Measurements from ENCODE around the gene TSNAX.
"Not testable (repeated sequence)": the region's sequence is repeated elsewhere in the genome, so short reads cannot be mapped to it uniquely, and the experiment has no call there.

The TSNAX gene

DNA sequence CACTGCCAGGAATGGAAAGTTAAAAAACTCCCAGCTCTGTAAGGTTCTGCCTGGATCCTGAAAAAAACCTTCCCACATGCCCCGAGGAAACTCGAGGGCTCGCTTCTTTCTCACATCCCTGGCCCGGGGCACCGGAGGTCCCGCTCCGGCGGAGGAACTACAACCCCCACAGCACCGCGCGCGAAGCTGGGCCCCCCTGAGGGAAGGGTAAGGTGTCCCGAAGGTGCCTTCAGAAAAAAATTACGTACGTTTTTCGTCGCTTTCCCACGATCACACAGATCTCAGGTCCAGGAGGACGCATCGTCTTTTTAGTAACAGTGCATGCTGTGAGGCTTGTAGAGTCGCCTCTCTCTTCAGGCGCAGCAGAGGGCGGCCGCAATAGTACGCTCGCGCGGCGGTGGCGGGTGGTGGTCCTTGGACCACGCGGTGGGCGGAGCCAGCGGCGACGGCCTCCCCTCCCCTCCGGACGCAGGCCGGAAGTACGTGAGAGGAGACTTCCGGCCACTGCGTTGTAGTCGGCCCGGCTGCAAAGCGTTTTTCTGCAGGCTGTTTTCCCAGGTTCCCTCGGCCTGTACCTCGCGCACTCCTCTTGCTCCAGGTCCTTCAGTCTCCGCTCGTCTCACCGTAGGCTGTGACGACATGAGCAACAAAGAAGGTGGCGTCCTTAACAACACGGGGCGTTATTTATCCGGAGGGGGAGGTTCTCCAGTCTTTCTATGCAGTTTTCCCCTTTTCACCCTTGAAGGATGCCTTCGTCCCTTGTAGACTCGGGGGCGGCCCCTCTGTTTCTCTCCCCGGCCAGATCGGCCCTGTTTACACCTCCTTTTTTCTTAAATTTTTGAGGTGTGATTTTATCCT is at the start of gene TSNAX:
TSS of gene TSNAX (plus strand) at position 498 of the 858 bp plus-strand sequence. CDS start at position 640, 142 bp downstream.
- DNase-seq, result peak; percentile 86 to 87

- no peak for DNase-seq
Measured at GRCh38 chr1:231478811-231479210, 49.7 kb upstream of the TSNAX start.

- DNase-seq, result no peak
Measured at GRCh38 chr1:231480008-231480407, 48.5 kb upstream of the TSNAX start.

DNA sequence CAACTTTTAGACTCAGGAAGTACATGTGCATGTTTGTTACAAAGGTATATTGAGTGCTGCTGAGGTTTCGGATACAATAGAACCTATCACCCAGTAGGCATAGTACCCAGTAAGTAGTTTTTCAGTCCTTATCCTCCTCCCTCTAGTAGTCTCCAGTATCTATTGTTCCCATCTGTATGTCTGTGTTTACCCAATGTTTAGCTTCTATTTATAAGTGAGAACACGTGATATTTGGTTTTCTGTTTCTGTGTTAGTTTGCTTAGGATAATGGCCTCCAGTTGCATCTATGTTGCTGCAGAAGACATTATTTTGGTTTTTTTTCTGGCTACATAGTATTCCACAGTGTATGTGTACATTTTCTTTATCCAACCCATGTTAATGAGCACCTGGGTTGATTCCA is 47.2 kb upstream of the TSNAX start:
- DNase-seq, result no peak

- DNase-seq, result no peak
Measured at GRCh38 chr1:231485029-231485784, 43.3 kb upstream of the TSNAX start.

- DNase-seq, result no peak
Measured at GRCh38 chr1:231487019-231487418, 41.5 kb upstream of the TSNAX start.

- DNase-seq, result no peak
Measured at GRCh38 chr1:231487910-231488309, 40.6 kb upstream of the TSNAX start.

GRCh38 chr1:231493421-231494185 is 34.9 kb upstream of the TSNAX start:
- no peak for DNase-seq

- DNase-seq, result no peak
Measured at GRCh38 chr1:231494439-231495110, 33.9 kb upstream of the TSNAX start.

DNA sequence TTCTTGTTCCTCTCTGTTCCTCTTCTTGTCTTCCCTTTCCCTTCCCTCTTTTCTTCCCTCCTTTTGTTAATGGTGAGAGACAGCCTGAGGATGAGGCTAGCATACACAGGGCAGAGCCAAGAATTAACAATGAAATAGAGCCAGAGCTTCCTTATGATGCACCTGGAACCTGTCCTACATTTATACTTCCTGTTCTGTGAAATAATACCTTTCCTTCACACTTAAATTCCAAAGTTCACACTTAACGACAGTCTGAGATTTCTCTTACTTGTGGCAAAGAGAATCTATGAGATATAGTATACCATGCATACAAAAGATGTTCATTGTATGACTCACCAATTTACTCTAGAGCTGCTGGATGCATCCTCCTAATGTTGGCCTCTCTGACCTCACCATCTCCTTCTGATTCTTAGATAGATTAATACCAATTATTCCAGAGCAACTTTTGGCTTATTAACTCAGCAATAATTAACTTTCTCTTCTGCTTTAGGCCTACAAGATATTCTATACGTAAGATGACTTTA is 30.8 kb upstream of the TSNAX start:
- no peak for DNase-seq

GRCh38 chr1:231499148-231499763 is 29.2 kb upstream of the TSNAX start:
- no peak for DNase-seq

DNA sequence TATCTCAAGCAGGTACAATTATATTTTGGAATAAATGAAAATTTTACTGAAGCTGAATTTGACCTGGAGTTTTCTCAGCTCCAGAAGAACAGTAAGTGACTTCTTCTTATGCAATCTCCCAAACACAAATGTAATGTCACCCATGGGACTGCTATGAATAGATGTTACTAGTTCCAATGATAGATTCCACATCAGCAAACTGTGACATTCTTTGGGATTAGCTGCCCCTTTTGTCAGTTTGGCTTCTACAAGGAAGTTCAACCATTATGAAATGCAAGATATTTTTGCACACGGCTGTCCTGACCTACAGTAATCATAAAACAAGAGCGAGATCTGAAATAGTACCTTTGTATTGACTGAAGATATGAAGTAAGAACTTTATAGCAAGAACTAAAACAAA is 27.8 kb upstream of the TSNAX start:
- DNase-seq, result no peak

- not testable (repeated sequence) for DNase-seq
Measured at GRCh38 chr1:231503168-231503567, 25.3 kb upstream of the TSNAX start.

- no peak for DNase-seq
Measured at GRCh38 chr1:231507476-231508355, 20.8 kb upstream of the TSNAX start.

DNA sequence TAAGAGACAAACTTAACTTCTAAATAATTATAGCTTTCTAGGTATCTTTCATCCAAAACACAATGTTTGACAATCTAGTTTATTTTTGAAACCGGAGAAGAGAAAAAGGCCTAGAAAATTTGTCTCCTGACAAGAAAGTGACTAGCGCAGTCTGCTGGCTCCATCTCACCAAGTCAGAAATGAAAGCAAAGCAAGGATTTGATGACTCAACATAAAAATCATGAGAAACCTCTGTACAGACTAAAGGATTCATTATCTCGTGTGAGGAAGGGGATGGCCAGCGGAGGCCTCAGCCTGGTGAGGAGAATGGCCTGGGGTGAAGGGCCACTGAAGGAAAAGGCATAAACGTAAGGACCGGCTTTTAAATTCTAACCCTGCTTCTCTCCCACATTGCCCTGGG is 20.0 kb upstream of the TSNAX start:
- no peak for DNase-seq

- DNase-seq, result no peak
Measured at GRCh38 chr1:231508941-231509340, 19.5 kb upstream of the TSNAX start.

GRCh38 chr1:231512147-231512698 is 16.2 kb upstream of the TSNAX start:
- no peak for DNase-seq

GRCh38 chr1:231515748-231516147 is 12.7 kb upstream of the TSNAX start:
- DNase-seq, result no peak

GRCh38 chr1:231517076-231517475 is 11.4 kb upstream of the TSNAX start:
- no peak for DNase-seq

DNA sequence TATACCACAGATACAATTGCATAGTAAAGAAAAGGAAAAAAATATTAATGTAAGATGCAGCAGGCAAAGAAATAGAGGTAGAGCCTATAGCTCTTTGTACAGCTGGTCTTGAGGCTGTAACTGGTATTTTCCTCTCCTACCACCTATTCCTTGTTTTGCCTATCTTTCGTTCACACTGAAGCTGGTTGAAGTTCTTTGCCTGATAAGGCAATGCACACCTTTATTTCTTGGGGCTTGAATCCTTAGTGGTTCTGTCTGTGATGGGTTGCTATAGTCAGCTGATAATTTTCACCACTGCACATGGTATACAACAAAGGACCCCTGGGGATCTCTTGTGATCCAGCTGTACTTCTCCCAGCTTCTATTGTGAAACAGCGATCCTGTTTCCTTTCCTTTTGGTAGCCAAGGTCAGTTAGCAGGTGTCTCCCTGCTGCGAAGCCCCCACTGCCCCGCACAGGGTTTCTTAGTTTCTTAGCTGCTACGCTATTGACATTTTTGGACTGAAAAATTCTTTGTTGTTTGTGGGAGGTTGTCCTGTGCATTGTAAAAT is 9.9 kb upstream of the TSNAX start:
- DNase-seq, result no peak

All from stimulated activated CD4-positive, alpha-beta T cell treated with anti-CD3 and anti-CD28 coated beads, Interleukin-4, amount 100 ng/mL, for 4 hours (primary cell).